Pancreas (tissue), 10 donors: ENCODE measurements around the gene ELF4. TPM values are rescaled to one million over a fixed set of nuclear protein-coding genes. Genes with fewer than 3 reads are reported as not detected.

Experiments
- ATAC-seq, 4 donors: fragments of 200-7000 bp; cut with Tn5 transposase; one replicate each; pipeline versions ENCODE4 v1.8.0 to v1.9.1; 2020; ENCODE audit warnings: mild to moderate bottlenecking in 4 of 4, moderate library complexity in 4 of 4
- DNase-seq, 6 donors: peaks; one replicate each; pipeline ENCODE4 v3.0.0-alpha.2; 2020
- FAIRE-seq: peaks from 2 replicates; lab custom pipeline; 2012; peaks lifted over from hg19 to GRCh38; lab: Jason Lieb, UNC
- H3K27ac ChIP-seq, 4 donors: fragments of 200-600 bp; sonication (generic); 1 replicate in 3 of 4; 2 replicates in 1 of 4; pipeline versions ENCODE4 v1.5.0 to v1.8.0; 2020
- H3K27me3 ChIP-seq, 4 donors: fragments of 200-600 bp; one replicate each; pipeline ENCODE4 v1.8.0; 2021
- H3K36me3 ChIP-seq, 3 donors: fragments of 200-600 bp; sonication (generic) in 1 of 3; one replicate each; pipeline versions ENCODE4 v1.5.0 to v1.8.0; 2020 to 2021
- H3K4me1 ChIP-seq, 3 donors: fragments of 200-600 bp; one replicate each; pipeline ENCODE4 v1.8.0; 2021
- H3K4me3 ChIP-seq, 4 donors: fragments of 200-600 bp; sonication (generic) in 2 of 4; one replicate each; pipeline versions ENCODE4 v1.5.0 to v1.8.0; 2020 to 2021
- H3K9me3 ChIP-seq, 4 donors: fragments of 200-600 bp; one replicate each; pipeline ENCODE4 v1.8.0; 2021
- CTCF ChIP-seq, 4 donors: fragments of 200-600 bp; sonication (generic) in 3 of 4; IDR thresholded peaks; one replicate each; pipeline versions ENCODE4 v1.5.0 to v1.8.0; 2021; ENCODE audit warnings: antibody characterized with exemption in 4 of 4
- WGBS, 2 donors: extraction: QIAGEN DNeasy Blood & Tissue Kit; methylation state at CpG; one replicate each; pipeline ENCODE4 v1.1.7; 2013; 5-methylcytosine and 5-hydroxymethylcytosine counted together
- intact Hi-C, 3 donors: fragments of 100-400 bp; cut with DNase I; formaldehyde crosslinking; loops; one replicate each; pipeline versions ENCODE4 v1.11.1 to v1.14.2; 2022
- polyA plus RNA-seq, 2 donors: library from polyadenylated mRNA; stranded (reverse); fragments of 200-250 nt; gene quantifications; one replicate each; pipeline ENCODE4 v1.2.3, GENCODE V29; 2013
- total RNA-seq, 6 donors: library from RNA; stranded (reverse); fragmentation: NEBNext Ultra II Directional in 4 of 6; extraction: Animal tissue kit (Norgen Biotek cat#: 25700) in 4 of 6; gene quantifications; one replicate each; pipeline versions ENCODE4 v1.2.1 to v1.2.4, GENCODE V29; 2021 to 2023
- donor health status: healthy with polysubstance abuse.
- donor health status: DM: no; HTN: no; CAD: no; lungs with moderate emphysema.
- donor health status: DM: no; HTN: no; CAD: no.
- donor health status: control.
- donor health status: control.
- donor health status: Bipolar disorder and iron deficiency.
- donor health status: DM: yes; HTN: yes; CAD: no.
- donor health status: DM: no; HTN: no; CAD: no.
- donor health status: DM: no; HTN: no; CAD: no.
- donor health status: DM: yes; HTN: yes; CAD: no.

ELF4 gene
- total and polyA plus RNA-seq, 8 donors: 1.1 to 4.6 (median 2.0) TPM

DNA sequence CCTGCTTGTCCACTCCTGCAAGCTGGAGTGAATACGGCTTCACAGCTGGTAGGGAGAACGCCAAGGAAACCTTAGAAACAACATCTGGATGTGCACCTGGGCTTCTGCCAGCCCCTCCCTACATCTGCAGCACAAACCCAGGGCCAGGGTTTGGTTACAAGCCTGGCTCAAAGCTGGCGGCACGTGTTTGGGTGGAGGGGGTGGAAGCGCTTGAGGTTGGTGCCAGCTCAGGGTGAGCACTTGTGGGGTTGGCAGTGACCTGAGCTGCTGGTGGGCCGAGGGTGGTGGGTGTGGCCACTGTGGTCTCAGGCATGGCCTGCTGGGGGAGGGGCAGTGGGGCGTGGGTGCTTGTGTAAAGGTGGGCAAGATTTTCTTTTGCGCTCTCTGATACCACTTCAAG, 15.6 kb downstream of the ELF4 start:
- no peaks in the 10 kb centered on the region for H3K9me3 ChIP-seq
- H3K36me3 ChIP-seq: no peaks in the 10 kb centered on the region
- intact Hi-C loops: no loop called here
- no peak overlapping the region for H3K4me3 ChIP-seq
- H3K27me3 ChIP-seq: no peaks in the 10 kb centered on the region
- no peak overlapping the region for H3K27ac ChIP-seq
- H3K4me1 ChIP-seq: no peaks in the 10 kb centered on the region
- no peak for FAIRE-seq
- 79 to 89% methylated on average over 8 of the region's 8 CpGs for WGBS, 2 donors
- no peak for ATAC-seq
- no peak for DNase-seq
- TF ChIP-seq CTCF (IDR thresholded peaks at IDR 0.05): no peak

- Histone ChIP-seq H3K27ac (no peak overlapping the region), H3K9me3 (no peaks in the 10 kb centered on the region), H3K4me1 (no peaks in the 10 kb centered on the region), H3K36me3 (no peaks in the 10 kb centered on the region), H3K27me3 (no peaks in the 10 kb centered on the region), H3K4me3 (no peak overlapping the region)
- intact Hi-C loops: no loop called here
- ATAC-seq (no peak), FAIRE-seq (no peak), DNase-seq (no peak)
- TF ChIP-seq CTCF (IDR thresholded peaks at IDR 0.05): no peak
- WGBS, 2 donors: 84 to 93% methylated on average over 2 of the region's 2 CpGs
These were observed 17.0 kb downstream of the ELF4 start for GRCh38 chrX:130093271-130093670.

DNA sequence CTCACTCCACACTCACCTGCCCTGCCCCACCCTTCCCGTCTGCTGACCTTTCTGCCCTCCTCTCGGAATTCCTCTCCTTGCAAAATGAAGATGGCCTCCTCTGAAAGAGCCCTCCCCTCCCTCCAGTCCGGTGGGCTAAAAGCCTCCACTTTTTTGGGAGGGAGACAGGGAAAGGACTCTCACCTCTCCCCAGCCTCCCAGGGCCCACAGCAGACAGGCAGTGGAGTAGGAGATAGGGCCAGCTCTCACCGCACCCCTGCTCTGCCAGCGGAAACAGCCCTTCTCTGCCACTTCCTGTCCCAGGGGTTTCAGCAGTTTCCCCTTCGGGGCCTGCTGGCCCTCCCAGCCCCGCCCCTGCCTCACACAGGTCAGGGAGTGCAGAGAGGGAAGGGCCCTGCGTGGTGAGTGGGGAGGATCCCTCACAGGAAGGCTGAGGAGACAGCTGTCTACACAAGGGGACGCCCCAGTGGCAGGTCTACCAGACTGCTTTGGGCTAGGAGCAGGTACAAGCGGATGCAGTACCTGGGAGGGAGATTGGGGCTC, 18.2 kb downstream of the ELF4 start:
- no peaks in the 10 kb centered on the region for H3K36me3 ChIP-seq
- H3K4me3 ChIP-seq: no peak overlapping the region
- H3K9me3 ChIP-seq: no peaks in the 10 kb centered on the region
- ATAC-seq (peak in 3 of 4 donors; percentile 61 to 77 (median 69)), FAIRE-seq (no peak), DNase-seq (no peak)
- H3K4me1 ChIP-seq: no peaks in the 10 kb centered on the region
- no peak for TF ChIP-seq CTCF (IDR thresholded peaks at IDR 0.05)
- intact Hi-C loops: no loop called here
- no peaks in the 10 kb centered on the region for H3K27me3 ChIP-seq
- H3K27ac ChIP-seq: no peak overlapping the region
- 58 to 72% methylated on average over 10 of the region's 10 CpGs for WGBS, 2 donors

DNA sequence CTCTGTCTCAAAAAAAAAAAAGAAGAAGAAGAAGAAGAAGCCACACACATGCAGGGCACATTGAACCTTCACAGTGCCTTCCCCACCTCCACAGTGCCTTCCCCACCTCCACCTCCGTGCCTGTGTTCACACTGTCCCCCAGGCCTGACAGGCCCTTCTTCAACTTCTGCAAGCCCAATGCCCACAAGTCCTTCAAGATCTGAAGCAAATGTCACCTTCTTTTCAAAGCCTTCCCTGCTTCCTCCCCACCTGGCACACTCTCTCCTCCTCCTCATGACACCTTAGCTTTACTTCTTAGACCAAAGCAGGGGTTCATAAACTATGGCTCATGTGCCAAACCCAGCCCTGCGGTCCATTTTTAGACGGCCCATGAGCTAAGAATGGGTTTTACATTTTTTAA, 19.9 kb downstream of the ELF4 start:
- no peaks in the 10 kb centered on the region for H3K27me3 ChIP-seq
- H3K4me3 ChIP-seq: no peak overlapping the region
- no peaks in the 10 kb centered on the region for H3K9me3 ChIP-seq
- intact Hi-C loops: no loop called here
- H3K4me1 ChIP-seq: no peaks in the 10 kb centered on the region
- no peaks in the 10 kb centered on the region for H3K36me3 ChIP-seq
- no peak for TF ChIP-seq CTCF (IDR thresholded peaks at IDR 0.05)
- 80 to 82% methylated on average over 3 of the region's 3 CpGs for WGBS, 2 donors
- no peak for FAIRE-seq
- no peak overlapping the region for H3K27ac ChIP-seq
- ATAC-seq: no peak
- DNase-seq: no peak

- ATAC-seq (peak in 2 of 4 donors; percentile 33 to 37), DNase-seq (no peak), FAIRE-seq (no peak)
- Histone ChIP-seq H3K4me3 (no peak overlapping the region), H3K4me1 (no peaks in the 10 kb centered on the region), H3K27me3 (no peaks in the 10 kb centered on the region), H3K27ac (peak overlapping the region in 1 of 4 donors; percentile 17), H3K9me3 (no peaks in the 10 kb centered on the region), H3K36me3 (no peaks in the 10 kb centered on the region)
- intact Hi-C loops: loop anchor here in 2 of 3 donors (10.0 kb wide), 2 partner anchors 98 to 108 kb away; no protein-coding TSS in a partner anchor
- no peak for TF ChIP-seq CTCF (IDR thresholded peaks at IDR 0.05)
- 65 to 67% methylated on average over 13 of the region's 13 CpGs for WGBS, 2 donors
These were observed 23.7 kb downstream of the ELF4 start for GRCh38 chrX:130086447-130087206.
